Tibial nerve (tissue), 4 donors: Measurements from ENCODE around the gene ARHGAP12.

ENCODE experiments used
- CTCF ChIP-seq, 5 experiments: fragments of 200-600 bp in 3 of 5; fragments of 450-650 bp in 2 of 5; sonication (generic) in 3 of 5; IDR thresholded peaks; one replicate each; pipeline ENCODE4 v1.5.1; 2016 to 2019; ENCODE audit warnings: antibody characterized with exemption in 5 of 5, mild to moderate bottlenecking in 3 of 5, moderate library complexity in 2 of 5
- EP300 ChIP-seq, 2 donors: sonication (generic); formaldehyde crosslinking; IDR thresholded peaks; one replicate each; pipeline ENCODE4 v1.6.1; 2017; ENCODE audit warnings: antibody characterized with exemption in 2 of 2, mild to moderate bottlenecking in 1 of 2
- POLR2A ChIP-seq, 2 donors: fragments of 450-650 bp; IDR thresholded peaks; one replicate each; pipeline ENCODE4 v1.6.1; 2017; ENCODE audit warnings: antibody characterized with exemption in 2 of 2, mild to moderate bottlenecking in 2 of 2, moderate library complexity in 2 of 2

- TF ChIP-seq CTCF (IDR thresholded peaks at IDR 0.05) (no peak), EP300 (IDR thresholded peaks at IDR 0.05) (no peak), POLR2A (IDR thresholded peaks at IDR 0.05) (no peak)
Observed at GRCh38 chr10:31822616-31823318, 105.9 kb downstream of the ARHGAP12 start.
